KG1 (cell line): ENCODE results near the gene RIPK4.

ENCODE experiments used
- DNase-seq: peaks from one replicate; lab custom pipeline; 2025; lab: John Stamatoyannopoulos, UW

The RIPK4 gene

GRCh38 chr21:41753006-41753898 lies 13.6 kb downstream of the RIPK4 start:
- DNase-seq = no peak

- no peak for DNase-seq
Observed at GRCh38 chr21:41752231-41752681, 14.6 kb downstream of the RIPK4 start.

GRCh38 chr21:41751611-41752011 lies 15.2 kb downstream of the RIPK4 start:
- DNase-seq = no peak

- no peak for DNase-seq
Observed at GRCh38 chr21:41750532-41751151, 16.2 kb downstream of the RIPK4 start.

GRCh38 chr21:41750051-41750450 lies 16.8 kb downstream of the RIPK4 start:
- no peak for DNase-seq

GRCh38 chr21:41749286-41749685 lies 17.6 kb downstream of the RIPK4 start:
- DNase-seq = no peak

GRCh38 chr21:41747943-41748738 lies 18.7 kb downstream of the RIPK4 start:
- no peak for DNase-seq

- no peak for DNase-seq
Observed at GRCh38 chr21:41746744-41747006, 20.2 kb downstream of the RIPK4 start.

GRCh38 chr21:41745971-41746743 lies 20.7 kb downstream of the RIPK4 start:
- no peak for DNase-seq

GRCh38 chr21:41745026-41745820 lies 21.6 kb downstream of the RIPK4 start:
- DNase-seq = no peak

- DNase-seq = no peak
Observed at GRCh38 chr21:41744028-41744930, 22.6 kb downstream of the RIPK4 start.

GRCh38 chr21:41743321-41744027 lies 23.4 kb downstream of the RIPK4 start:
- DNase-seq = no peak

GRCh38 chr21:41742073-41742875 lies 24.6 kb downstream of the RIPK4 start:
- no peak for DNase-seq

GRCh38 chr21:41741253-41742072 lies 25.4 kb downstream of the RIPK4 start:
- DNase-seq = no peak

GRCh38 chr21:41740604-41741252 lies 26.1 kb downstream of the RIPK4 start:
- no peak for DNase-seq

GRCh38 chr21:41739936-41740335 lies 26.9 kb downstream of the RIPK4 start:
- no peak for DNase-seq

- DNase-seq = no peak
Observed at GRCh38 chr21:41739011-41739410, 27.8 kb downstream of the RIPK4 start.
